A549 treated with Hydrocortisone at 1 μM for 4 hours (cell line): ENCODE results near the gene DOK3. TPM values are rescaled to one million over a fixed set of nuclear protein-coding genes. Genes with fewer than 3 reads are reported as not detected.

Experiments used
- total RNA-seq: library from RNA; stranded (reverse); fragments of 200-300 nt; extraction: Qiagen RNA extraction; gene quantifications from 5 replicates; pipeline ENCODE4 v1.2.3, GENCODE V29; 2022

The DOK3 gene
- total RNA-seq: 2.7 to 6.1 TPM (median 3.8 TPM) in 5 replicates

GRCh38 chr5:177509381-177509951, at the start of gene DOK3:
Gene DOK3, minus strand, starts transcription at chr5:177509826. Its CDS starts 286 bp downstream, at chr5:177509540.

DNA sequence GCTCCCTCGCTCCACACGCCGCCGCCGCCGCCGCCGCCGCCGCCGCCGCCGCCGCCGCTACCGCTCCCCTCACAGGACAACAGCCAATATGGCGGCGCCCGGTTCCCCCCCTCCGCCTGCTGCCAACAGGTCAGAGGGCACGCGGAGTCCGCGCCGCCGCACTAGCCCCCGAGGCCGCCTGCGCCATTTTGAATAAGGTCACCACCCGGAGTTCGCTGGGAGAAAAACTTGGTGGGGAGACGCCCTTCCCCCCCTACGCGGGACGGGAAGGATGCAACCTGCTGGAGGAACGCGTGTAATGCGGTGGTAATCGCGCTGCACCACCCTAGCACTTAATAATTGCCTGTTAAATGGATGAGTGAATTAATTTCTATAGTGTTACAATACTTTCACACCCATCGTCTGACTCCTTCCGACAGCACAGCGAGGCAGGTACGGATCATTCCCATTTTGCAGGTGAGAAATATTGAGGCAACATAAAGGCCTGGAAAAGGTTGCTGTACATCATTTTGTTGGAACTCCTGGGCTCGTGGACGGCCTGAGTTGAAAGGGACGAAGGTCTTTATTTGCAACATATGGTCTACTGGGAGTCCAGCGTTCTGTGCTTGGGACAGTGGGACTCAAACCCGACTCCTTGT, 45.0 kb upstream of the DOK3 start, which contains the start of gene FAM193B:
Gene FAM193B (minus strand): TSS at position 90 of the 638 bp plus-strand sequence. CDS start 105 bp downstream, outside the sequence.

GRCh38 chr5:177516601-177517568, 7.3 kb upstream of the DOK3 start, which contains the start of gene DDX41:
Gene DDX41, minus strand, starts transcription at chr5:177516961. Its CDS starts 16 bp downstream, at chr5:177516945.

GRCh38 chr5:177497292-177498012, 12.2 kb downstream of the DOK3 start, which contains the start of gene PDLIM7:
Gene PDLIM7, minus strand, starts transcription at chr5:177497604. Its CDS starts 1,092 bp downstream, at chr5:177496512.

DNA sequence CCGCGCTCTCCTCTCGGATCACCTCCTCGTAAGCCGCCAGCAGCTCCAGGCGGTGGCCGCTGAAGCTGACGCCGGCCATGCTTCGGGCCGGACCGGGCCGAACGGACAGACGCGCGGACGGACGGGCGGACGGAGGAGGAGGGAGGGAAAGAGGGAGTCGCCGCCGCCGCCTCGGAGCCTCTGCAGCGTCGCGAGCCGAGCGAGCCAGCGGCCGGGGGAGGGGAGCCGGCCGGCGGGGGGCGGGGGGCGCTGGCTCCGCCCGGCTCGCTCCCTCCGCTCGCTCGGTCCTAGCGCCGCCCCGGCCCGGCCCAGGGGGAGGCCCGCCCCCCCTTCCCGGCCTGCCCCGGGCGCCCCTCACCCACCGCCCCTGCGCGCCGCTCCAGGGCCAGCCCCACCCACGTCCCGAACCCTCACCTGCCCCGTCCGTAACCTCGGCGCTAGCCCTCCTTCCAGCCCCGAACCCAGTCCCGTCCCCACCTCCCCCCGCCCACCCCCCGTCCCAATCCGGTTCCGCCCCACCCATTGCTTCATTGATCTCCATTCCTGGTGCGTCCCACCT, 36.1 kb downstream of the DOK3 start, which contains the start of gene DBN1:
Gene DBN1 (minus strand): TSS at position 192 of the 559 bp plus-strand sequence. CDS start 113 bp downstream, at position 79.

Other genes with a start within 250 kb of the DOK3 start
- gene RAB24, start 206.1 kb downstream of the DOK3 start, total RNA-seq: 20.6 to 25.3 TPM (median 24.0 TPM) in 5 replicates
- 270 to 377 TPM (median 369 TPM) in 5 replicates for gene PRELID1, start 206.0 kb downstream of the DOK3 start, total RNA-seq
- gene MXD3, start 197.9 kb downstream of the DOK3 start, total RNA-seq: 11.9 to 20.1 TPM (median 18.7 TPM) in 5 replicates
- gene LMAN2, start 158.2 kb downstream of the DOK3 start, total RNA-seq: 185 to 298 TPM (median 190 TPM) in 5 replicates
- 3.0 to 5.8 TPM (median 5.6 TPM) in 5 replicates for gene RGS14, start 151.9 kb downstream of the DOK3 start, total RNA-seq
- gene SLC34A1, start 125.4 kb downstream of the DOK3 start, total RNA-seq: not detected in 5 replicates
- not detected in 5 replicates for gene PFN3, start 109.2 kb downstream of the DOK3 start, total RNA-seq
- gene F12, start 100.3 kb downstream of the DOK3 start, total RNA-seq: 14.2 to 24.1 TPM (median 22.1 TPM) in 5 replicates
- 23.1 to 27.6 TPM (median 26.2 TPM) in 5 replicates for gene GRK6, start 83.2 kb downstream of the DOK3 start, total RNA-seq
- 11.3 to 32.8 TPM (median 30.9 TPM) in 5 replicates for gene PRR7, start 63.0 kb downstream of the DOK3 start, total RNA-seq
- 54.3 to 70.9 TPM (median 65.2 TPM) in 5 replicates for gene DBN1, start 36.2 kb downstream of the DOK3 start, total RNA-seq
- 68.0 to 88.6 TPM (median 79.2 TPM) in 5 replicates for gene PDLIM7, start 12.2 kb downstream of the DOK3 start, total RNA-seq
- 95.4 to 135 TPM (median 109 TPM) in 5 replicates for gene DDX41, start 7.1 kb upstream of the DOK3 start, total RNA-seq
- 19.3 to 27.3 TPM (median 25.0 TPM) in 5 replicates for gene FAM193B, start 44.7 kb upstream of the DOK3 start, total RNA-seq
- 275 to 289 TPM (median 280 TPM) in 5 replicates for gene TMED9, start 82.4 kb upstream of the DOK3 start, total RNA-seq
- 21.3 to 27.7 TPM (median 26.5 TPM) in 5 replicates for gene B4GALT7, start 90.3 kb upstream of the DOK3 start, total RNA-seq